UCSD-AML1 (cell line): ENCODE measurements around the gene NGDN.
"Not testable (repeated sequence)": the region's sequence is repeated elsewhere in the genome, so short reads cannot be mapped to it uniquely, and the experiment has no call there.

Source experiments
- DNase-seq: peaks from one replicate; lab custom pipeline; 2025; ENCODE audit not compliant: unreplicated experiment; lab: John Stamatoyannopoulos, UW

The NGDN gene

DNA sequence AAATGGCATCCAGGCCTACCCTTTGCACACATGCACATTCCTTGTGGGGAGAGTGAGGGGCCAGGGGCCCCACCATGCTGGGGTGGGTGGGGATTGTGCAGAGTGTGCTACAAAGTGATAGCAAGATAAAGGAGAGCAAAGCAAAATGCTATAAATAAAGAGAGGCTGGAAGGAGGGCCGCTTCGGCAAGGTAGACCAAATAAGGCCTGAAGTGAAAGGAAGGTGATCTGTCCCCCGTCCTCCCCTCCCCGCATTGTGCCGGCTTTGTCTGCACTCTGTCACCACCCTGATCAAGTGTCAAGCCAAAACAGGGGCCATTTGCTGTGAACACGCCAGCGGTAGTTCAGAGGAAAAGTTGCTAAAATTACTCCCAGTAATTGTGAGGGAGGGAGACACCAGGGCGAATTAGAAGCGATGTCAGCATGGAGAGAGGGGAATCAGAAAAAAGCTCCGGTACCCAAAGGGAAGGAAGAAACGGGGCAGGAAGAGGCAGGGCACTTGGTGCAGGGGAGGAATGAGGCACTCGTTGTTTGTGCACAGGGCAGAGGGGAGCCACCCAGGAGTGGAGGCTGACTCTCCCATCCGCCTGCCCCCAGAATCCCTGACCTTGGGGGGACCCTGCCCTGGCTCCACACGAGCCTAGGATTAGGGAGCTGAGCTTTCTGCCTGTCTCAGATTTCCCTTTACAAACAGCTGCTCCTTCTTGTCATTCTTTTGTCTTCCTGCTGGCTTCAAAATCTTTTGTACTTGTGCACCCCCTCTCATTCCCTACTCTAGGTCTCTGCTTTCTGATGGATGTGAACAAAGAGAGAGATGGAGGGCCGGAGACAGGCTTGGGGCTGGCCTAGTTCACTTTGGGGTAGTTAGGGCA is 31.2 kb upstream of the NGDN start:
- DNase-seq = no peak

DNA sequence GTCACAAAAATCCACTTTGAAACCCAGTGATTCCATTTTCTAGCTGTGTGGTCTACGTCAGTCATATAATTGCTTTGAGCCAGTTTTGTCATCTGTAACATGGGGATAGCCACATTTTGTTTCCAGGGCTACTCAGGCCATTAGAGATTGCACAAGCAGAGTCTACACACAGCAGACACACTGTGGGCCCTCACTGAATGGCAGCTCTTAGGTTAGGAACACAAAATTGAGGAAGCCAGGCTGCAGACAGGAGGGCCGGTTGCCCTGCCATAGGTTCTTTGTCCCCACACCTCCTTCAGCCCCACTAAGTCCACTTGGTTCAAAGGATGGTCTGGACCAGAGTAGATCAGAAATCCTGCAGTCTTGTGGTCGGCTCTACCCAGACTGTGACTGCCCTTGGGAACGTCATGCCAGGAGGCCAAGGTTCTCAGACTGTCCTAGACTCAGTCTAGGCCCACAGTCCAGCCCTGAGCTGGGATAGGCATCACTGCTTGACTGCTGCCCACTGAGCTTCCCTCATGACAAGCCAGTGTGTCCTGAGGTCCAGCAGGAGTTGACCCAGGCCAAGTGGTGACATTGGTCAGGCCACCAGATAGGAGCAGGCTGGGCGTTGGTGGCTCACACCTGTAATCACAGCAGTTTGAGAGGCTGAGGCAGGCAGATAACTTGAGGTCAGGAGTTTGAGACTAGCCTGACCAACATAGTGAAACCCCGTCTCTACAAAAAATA is 30.2 kb upstream of the NGDN start:
- DNase-seq = no peak

DNA sequence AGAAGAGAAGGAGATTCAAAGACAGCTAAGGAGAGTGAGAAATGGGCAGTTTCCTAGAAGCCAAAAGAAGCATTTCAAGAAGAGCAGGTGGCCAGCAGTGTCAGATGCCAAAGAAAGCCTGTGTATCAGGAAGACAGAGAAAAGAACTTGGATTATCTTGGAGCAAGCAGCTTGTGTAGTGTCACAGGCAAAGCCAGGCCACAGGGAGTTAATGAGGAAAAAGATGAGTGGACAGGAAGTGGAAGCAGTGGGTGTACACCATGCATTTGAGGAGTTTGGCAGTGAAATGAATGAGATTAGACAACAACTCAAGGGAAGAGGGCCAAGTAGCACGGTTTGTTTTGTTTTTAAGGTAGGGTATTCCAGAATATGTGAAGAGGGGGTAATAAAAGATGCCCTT is 28.4 kb upstream of the NGDN start:
- no peak for DNase-seq

DNA sequence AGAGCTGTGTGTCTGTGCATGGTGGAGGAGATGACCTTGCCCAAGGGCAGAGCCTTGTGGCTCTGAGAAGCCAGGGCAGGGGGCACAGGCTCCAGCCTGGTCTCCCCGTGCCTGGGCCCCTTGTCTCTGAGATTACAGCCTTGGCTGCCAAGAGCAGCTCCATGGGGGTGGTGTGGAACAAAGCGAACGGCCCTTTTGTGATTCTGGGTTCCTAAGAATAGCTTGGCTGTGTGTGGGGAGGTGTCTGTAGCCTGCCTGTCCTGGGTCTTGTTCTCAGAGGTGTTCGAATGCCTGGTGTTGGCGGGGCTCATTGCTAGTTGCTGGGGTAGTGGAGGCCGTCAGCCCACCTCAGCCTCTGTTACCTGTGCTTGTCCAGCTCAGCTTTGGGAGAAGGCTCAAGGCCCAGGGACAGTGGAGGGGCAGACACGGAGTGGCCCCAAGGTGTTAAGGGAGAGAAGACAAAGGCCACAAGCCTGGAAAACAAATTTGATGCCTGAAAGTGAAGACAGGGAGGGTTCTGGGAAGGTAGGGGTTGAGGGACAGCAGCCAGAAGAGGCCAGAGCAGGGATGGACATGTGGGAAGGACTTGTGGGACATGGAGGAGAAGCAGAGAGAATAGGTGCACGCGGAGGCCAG is 26.7 kb upstream of the NGDN start:
- DNase-seq = no peak

DNA sequence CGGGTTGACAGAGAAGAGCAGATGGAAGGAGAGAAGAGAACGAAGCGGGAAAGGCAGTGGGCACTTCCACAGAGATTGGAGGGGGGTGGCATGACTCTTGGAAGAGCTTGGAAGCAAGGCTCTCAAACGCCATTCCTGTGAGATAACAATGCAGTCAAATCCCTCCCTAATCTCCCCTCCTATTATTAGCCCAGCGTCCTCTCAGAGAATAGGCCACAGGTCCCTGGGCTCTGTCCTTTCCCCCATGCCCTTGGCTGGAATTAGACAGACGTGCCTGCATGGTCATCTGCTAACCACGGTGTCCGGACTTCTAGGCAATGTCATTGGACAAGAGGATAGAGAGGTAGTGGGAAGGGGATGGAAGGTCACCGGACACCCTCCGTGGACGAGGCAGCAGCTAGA is 26.1 kb upstream of the NGDN start:
- DNase-seq = no peak

DNA sequence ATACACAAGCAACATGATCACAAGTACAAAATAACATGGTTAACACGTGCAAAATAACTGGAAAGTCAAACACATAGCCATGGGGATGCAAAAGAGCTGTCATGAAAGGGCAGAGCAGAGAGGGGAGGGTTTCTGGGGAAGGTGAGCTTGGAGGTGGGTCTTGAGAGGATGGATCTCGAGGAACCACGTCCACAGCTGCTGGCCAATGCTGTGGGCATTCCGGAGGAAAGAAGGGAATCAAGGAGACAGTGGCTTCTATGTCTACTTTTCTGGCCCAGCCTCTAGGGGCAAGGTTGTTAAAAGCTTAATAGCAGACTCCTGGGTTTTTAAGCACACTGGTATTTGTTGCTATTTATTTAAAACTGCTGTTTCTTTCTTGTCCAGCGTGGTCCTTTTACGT is 25.6 kb upstream of the NGDN start:
- no peak for DNase-seq

DNA sequence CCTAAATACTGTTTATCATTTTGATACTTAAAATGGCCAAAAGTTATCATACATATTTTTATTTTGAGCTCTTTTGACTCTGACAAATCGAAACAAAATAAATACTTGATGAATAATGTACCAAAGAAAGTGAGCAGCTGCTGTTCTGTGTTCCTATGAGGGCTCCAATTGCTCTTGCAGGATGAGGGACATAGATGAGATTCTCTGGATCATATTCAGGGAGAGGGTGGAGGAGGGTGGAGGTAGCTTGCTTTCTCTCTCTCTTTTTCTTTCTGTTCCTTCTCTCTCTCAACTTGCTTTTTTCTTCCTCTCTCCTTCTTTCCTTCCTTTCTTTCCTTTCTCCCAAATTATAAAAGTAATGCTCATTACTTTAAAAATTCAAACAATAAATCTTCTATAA is 25.2 kb upstream of the NGDN start:
- no peak for DNase-seq

DNA sequence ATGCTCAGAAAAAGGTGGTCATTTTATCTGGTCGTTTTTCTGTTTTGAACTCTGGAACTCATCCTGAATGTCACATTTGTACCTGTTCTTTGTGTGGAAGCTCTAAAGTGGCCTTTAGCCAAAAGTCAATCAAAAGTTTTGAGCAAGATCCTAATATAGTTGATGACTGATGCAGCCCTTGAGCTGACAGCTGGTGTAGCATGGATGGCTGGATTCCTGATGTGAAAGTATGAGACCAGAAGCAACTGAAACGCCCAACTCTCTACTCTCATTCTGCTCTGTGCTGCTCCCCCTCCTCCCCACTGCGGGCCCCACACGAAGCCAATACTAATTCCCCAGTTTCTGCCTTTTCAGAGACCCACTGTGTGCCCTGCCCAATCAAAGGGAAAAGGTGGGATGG is 23.7 kb upstream of the NGDN start:
- DNase-seq = no peak

DNA sequence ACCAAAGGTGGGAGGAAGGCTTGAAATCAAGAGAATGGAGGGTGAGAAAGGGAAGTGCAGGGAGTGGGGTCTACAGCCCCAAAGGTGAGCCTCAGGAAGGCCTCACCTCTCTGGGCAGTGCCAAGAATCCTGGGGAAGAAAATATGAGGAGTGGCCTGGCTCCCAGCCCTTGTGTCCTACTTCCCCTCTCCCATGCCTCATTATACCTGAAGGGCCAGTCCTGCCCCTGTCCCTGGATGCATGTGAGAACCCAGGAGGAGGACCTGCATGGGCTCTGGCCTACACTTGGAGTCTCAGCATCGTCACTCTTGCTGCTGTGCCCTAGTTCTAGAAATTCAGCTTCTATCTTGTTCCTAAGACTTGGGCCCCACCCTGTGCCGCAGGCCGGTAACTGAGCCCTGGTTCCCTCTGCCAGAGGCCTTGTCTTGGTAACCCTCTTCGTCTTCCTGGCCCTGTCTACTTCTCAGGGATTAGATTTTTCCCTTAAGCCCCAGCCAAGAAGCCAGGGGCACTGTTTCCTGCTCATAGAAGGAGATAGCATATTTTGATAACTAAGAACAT is 23.1 kb upstream of the NGDN start:
- DNase-seq = no peak

DNA sequence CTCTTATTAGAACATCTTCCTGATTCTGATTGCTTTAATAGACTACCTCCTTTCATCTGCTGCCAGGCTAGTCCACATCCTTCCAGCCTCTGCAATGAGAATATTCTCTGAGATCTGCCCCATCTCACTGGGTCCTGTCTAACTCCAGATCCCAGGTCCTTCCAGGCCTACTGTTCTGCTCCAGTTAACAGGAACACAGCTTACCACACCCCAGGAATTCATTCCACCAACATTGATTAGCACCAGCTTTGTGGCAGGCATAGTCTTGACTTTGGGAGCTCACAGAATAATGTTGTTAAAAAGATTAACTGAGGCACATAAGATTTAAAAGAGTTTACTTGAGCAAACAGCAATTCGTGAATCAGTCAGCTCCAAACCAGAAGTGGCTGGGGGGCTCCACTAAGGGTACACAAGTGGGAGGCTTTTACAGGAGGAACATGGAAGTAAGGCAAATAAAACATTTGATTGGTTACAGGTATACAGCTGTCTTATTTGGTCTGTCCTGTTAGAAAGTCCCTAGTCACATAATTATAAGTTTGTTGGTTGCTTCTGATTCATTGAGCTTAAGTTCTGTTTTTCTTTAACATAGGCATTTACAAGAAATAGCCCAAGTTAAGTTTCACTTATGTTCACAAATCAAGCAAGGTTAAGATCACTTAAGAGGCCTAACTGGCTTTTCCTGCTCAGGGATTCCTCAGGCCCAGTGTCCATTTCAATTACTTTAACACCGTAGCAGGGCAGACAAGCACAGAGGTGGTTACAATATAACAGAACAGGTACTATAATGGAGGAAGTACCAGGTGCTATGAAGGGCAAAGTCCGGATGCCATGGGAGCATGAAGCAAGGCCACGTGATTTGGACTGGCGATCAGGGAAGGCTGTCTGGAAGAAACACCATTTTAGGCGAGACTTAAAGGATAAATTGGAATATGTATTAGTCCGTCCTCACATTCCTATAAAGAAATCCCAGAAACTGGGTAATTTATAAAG is 21.8 kb upstream of the NGDN start:
- DNase-seq = no peak

DNA sequence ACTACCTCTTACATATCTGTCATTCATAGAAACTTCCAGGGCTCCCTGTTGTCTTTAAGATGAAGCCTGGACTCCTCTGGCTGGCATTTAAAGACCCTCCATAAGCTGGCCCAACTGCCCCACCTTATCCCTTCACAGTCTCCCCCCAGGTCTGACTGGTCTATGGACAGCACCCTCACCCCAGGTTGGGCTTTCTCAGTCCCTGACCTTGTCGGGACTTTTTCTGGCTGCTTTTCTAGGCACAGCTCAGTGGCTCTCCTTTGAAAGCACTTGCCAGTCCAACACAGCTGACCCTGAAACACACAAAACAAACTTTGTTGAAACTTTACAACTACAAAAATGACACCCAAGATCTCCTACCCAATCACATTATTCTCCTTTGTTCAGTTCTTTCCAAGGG is 20.2 kb upstream of the NGDN start:
- DNase-seq = no peak

DNA sequence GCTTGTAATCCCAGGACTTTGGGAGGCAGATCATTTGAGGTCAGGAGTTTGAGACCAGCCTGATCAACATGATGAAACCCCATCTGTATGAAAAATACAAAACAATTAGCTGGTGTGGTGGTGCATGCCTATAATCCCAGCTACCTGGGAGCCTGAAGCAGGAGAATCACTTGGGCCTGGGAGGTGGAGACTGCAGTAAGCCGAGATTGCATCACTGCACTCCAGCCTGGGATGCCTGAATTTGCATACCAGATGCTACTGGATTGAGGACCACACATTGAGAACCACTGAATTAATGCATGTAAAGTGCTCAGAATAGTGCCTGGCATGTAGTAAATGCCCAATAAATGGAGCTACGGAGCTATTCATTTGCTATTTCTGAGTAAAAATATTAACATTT is 19.1 kb upstream of the NGDN start:
- DNase-seq = no peak

DNA sequence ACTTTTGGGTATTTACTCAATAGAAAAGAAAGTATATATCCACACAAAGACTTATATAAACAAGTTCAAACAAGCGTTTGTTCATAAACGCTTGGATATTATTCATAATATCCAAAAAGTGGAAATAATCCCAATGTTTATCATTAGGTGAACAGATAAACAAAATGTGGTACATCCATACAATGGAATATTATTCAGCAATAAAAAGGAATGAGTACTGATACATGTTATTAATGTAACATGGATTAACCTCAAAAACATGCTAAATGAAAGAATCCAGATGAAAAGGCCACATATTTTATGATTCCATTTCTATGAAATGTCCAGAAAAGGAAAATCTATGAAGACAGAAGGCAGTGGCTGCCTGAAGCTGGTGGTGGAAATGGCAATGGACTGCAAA is 17.3 kb upstream of the NGDN start:
- no peak for DNase-seq

DNA sequence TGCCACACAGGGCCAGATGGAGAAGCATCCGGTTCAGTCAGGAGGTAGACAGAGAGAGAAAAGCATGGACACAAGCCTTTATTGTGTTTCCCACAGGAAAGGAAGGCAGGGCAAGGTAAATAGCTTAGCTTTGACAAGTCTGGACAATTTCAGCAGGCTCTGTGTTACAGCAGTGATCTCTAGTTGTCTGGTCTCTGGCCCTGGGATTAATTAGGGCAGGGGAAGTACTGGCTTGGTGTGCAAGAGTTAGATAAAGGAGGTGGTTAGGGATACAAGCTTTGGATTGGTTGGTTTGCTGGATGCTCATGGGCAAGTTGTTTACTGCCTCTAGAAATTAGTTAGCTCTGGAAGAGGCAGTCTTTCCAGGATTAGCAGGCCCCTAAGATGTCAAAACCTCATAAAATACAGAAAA is 15.1 kb upstream of the NGDN start:
- DNase-seq = no peak

DNA sequence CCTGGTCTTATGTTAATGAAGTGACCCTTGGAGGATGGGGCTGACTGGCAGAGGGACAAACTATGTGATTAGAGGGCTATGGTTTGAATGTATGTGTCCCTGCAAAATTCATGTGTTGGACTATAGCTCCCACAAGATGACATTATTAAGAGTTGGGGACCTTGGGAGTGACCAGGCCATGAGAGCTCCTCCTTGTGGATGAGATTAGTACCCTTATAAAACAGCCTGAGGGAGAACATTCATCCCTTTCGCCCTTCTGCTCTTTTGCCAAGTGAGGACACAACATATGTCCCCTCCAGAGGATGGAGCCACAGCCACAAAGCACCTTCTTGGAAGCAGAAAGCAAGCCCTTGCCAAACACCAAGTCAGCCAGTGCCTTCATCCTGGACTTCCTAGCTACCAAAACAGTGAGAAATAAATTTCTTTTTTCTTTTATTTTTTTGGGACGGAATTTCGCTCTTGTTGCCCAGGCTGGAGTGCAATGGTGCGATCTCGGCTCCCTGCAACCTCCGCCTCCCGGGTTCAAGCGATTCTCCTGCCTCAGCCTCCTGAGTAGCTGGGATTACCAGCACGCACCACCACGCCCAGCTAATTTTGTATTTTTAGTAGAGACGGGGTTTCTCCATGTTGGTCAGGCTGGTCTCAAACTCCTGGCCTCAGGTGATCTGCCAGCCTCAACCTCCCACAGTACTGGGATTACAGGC is 12.5 kb upstream of the NGDN start:
- DNase-seq = not testable (repeated sequence)

DNA sequence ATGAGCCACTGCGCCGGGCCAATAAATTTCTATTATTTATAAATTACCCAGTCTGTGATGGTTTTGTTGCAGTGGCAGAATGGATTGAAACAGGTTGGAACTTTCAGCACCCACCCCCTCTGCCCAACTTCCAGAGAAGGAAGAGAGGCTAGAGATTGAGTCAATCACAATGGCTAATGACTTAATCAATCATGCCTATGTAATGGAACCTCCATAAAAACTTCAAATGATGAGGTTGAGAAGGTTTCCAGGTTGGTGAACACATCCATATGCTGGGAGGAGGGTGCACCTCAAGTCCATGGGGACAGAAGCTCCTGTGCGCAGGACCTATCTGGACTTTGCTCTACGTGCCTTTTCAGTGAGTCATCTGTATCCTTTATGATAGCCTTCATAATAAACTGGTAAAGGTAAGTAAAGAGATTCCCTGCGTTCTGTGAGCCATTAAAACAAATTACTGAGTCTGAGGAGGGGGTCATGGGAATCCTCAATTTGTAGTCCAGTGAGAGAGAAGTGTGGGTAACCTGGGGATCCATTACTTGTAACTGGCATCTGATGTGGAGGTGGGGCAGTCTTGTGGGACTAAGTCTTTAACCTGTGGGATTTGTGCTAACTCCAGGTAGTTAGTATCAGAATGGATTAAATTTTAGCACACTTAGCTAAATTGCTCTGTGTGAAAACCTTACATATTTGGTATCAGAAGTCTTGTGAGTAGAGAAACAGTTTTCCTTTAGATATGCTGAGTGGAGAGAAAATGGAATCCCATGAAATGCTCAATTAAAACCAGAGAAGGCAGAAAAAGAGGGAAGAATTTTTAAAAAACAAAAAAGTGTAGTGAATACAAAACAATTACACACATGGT is 11.7 kb upstream of the NGDN start:
- DNase-seq = no peak

DNA sequence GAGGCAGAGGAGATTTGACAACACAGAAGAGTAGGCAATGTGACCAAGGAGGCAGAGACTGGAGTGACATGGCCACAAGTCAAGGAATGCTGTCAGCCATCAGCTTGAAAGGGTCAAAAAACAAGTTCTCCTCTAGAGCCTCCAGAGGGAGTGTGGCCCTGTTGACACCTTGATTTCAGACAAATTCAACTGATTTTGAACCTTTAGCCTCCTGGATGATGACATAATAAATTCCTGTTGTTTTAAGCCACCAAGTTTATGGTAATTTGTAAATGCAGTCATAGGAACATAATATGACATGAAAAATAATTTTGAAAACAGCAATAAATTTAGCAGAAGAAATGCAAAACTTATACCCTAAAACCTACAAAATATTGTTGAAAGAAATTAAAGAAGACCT is 8.5 kb upstream of the NGDN start:
- DNase-seq = no peak

DNA sequence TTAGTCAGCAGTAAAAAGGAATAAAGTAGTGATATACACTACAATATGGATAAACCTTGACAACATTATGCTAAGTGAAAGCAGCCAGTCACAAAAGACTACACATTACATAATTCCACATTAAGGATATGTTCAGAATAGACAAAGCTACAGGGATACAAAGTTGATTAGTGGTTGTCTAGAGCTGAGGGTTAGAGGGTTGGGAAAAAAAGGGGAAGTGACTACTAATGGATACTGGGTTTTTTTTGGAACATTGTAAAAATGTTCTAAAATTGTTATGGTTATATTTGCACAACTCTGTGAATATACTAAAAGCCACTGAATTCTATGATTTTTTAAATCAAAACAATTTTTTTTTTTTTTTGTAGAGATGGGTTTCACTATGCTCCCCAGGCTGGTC is 4.8 kb upstream of the NGDN start:
- no peak for DNase-seq

DNA sequence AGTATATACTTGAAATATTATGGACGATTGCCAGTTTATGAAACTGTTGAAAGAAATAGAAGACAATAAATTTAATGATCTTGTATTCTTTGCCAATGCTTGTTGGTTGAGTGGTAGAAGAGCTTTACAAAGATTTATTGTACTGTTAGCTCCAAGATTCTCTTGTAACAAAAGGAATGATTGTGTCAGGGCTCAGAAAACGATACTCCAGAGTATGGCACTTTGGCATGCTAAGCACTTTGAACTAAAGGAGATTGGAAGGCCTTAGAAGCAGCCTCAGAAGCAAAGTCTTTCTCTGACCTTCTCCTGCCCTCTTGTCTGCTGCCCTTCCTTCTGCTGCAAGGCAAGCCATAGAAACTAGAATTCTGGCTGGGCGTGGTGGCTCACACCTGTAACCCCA is 4.2 kb upstream of the NGDN start:
- no peak for DNase-seq
